ENCODE data around the gene MYCBP. TPM values are rescaled to one million over a fixed set of nuclear protein-coding genes. Genes with fewer than 3 reads are reported as not detected.

The MYCBP gene
- total RNA-seq, 1 experiment from 2014 or later: 17.4 TPM

DNA sequence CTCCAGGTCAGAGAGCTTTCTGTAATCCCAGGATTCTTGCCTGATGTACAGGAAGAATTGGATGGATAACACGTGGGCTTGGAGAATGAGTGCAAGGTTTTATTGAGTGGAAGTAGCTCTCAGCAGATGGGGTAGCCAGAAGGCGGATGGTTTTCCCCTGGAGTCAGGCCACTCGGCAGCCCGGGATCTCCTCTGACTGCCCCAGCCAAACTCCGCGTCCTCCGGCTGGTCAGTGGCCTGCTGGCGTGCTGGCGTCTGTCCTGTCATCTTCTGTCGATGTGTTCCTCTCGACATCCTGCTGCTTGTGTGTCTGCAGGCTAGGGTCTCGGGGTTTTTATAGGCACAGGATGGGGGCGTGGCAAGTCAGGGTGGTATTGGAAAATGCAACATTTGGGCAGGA lies 35.7 kb upstream of the MYCBP start:
- H3K9me3 ChIP-seq (ENCODE audit: control insufficient read depth, insufficient read depth, low read depth, low read length): no peaks in the 10 kb centered on the region
- BruUV-seq (replicated peaks): no TSS peak
- no peak for DNase-seq (ENCODE audit: low read depth, low spot score)
- no peak for ATAC-seq
- H3K4me3 ChIP-seq (ENCODE audit: low read depth in 2 of 2, low read length in 2 of 2): no peak overlapping the region
- intact Hi-C loops (cut with micrococcal nuclease; ENCODE audit: unreplicated experiment): no loop called here
- H3K36me3 ChIP-seq (ENCODE audit: control insufficient read depth, insufficient read depth, low read length): no peaks in the 10 kb centered on the region
- ChIA-PET CTCF (no interaction called here), POLR2A (no interaction called here)
- no peaks in the 10 kb centered on the region for H3K4me1 ChIP-seq (ENCODE audit: control insufficient read depth, insufficient read depth, low read length)
- no peaks in the 10 kb centered on the region for H3K27me3 ChIP-seq (ENCODE audit: control insufficient read depth, insufficient read depth, low read length)
- in situ Hi-C loops (cut with HindIII; ENCODE audit: low pct_unique_long_range_greater_than_20kb, low sequenced_read_pairs): no loop called here
- TF ChIP-seq, protein P1, sequence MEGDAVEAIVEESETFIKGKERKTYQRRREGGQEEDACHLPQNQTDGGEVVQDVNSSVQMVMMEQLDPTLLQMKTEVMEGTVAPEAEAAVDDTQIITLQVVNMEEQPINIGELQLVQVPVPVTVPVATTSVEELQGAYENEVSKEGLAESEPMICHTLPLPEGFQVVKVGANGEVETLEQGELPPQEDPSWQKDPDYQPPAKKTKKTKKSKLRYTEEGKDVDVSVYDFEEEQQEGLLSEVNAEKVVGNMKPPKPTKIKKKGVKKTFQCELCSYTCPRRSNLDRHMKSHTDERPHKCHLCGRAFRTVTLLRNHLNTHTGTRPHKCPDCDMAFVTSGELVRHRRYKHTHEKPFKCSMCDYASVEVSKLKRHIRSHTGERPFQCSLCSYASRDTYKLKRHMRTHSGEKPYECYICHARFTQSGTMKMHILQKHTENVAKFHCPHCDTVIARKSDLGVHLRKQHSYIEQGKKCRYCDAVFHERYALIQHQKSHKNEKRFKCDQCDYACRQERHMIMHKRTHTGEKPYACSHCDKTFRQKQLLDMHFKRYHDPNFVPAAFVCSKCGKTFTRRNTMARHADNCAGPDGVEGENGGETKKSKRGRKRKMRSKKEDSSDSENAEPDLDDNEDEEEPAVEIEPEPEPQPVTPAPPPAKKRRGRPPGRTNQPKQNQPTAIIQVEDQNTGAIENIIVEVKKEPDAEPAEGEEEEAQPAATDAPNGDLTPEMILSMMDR (IDR thresholded peaks at IDR 0.05): no peak
- TF ChIP-seq, protein P2, sequence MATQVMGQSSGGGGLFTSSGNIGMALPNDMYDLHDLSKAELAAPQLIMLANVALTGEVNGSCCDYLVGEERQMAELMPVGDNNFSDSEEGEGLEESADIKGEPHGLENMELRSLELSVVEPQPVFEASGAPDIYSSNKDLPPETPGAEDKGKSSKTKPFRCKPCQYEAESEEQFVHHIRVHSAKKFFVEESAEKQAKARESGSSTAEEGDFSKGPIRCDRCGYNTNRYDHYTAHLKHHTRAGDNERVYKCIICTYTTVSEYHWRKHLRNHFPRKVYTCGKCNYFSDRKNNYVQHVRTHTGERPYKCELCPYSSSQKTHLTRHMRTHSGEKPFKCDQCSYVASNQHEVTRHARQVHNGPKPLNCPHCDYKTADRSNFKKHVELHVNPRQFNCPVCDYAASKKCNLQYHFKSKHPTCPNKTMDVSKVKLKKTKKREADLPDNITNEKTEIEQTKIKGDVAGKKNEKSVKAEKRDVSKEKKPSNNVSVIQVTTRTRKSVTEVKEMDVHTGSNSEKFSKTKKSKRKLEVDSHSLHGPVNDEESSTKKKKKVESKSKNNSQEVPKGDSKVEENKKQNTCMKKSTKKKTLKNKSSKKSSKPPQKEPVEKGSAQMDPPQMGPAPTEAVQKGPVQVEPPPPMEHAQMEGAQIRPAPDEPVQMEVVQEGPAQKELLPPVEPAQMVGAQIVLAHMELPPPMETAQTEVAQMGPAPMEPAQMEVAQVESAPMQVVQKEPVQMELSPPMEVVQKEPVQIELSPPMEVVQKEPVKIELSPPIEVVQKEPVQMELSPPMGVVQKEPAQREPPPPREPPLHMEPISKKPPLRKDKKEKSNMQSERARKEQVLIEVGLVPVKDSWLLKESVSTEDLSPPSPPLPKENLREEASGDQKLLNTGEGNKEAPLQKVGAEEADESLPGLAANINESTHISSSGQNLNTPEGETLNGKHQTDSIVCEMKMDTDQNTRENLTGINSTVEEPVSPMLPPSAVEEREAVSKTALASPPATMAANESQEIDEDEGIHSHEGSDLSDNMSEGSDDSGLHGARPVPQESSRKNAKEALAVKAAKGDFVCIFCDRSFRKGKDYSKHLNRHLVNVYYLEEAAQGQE (IDR thresholded peaks at IDR 0.05; ENCODE audit: insufficient read depth in 1 of 2, low read depth in 2 of 2, low read length in 1 of 2): no peak
- H3K27ac ChIP-seq (ENCODE audit: low read length): no peak overlapping the region

DNA sequence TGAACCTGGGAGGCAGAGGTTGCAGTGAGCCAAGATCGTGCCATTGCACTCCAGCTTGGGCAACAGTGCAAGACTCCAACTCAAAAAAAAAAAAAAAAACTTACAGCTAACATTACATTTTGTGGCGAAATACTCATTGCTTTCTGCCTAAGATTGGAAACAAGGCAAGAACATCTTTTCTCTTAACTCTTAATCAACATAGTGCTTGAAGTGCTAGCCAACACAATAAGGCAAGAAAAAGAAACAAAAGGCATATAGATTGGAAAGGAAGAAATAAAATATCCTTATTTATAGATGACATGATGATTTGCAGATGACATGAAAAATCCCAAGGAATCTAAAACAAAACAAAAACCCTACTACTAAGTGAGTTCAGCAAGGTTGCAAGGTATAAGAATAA lies 32.8 kb upstream of the MYCBP start:
- no peak for DNase-seq (ENCODE audit: low read depth, low spot score)
- CTCF ChIA-PET: interaction anchor here (0.6 kb wide), 1 partner anchor 30 kb away, joined by 4 read pairs; no protein-coding TSS in a partner anchor
- no peak overlapping the region for H3K4me3 ChIP-seq (ENCODE audit: low read depth in 2 of 2, low read length in 2 of 2)

More for the DNA sequence above, 32.8 kb upstream of the MYCBP start:
- no peaks in the 10 kb centered on the region for H3K27me3 ChIP-seq (ENCODE audit: control insufficient read depth, insufficient read depth, low read length)
- TF ChIP-seq, protein P2 (IDR thresholded peaks at IDR 0.05; ENCODE audit: insufficient read depth in 1 of 2, low read depth in 2 of 2, low read length in 1 of 2): no peak
- TF ChIP-seq POLR2AphosphoS5 (IDR thresholded peaks at IDR 0.05; ENCODE audit: low read depth, low read length) (no peak), SIN3A (IDR thresholded peaks at IDR 0.05; ENCODE audit: borderline replicate concordance, insufficient read depth, low read depth, low read length) (no peak), TCF7L2 (IDR thresholded peaks at IDR 0.05; ENCODE audit: low read depth, low read length) (no peak)
- TF ChIP-seq, protein P1 (IDR thresholded peaks at IDR 0.05): no peak
- no TSS peak for BruUV-seq (replicated peaks)
- POLR2A ChIA-PET: no interaction called here
- ATAC-seq: no peak
- intact Hi-C loops (cut with micrococcal nuclease; ENCODE audit: unreplicated experiment) (no loop called here), in situ Hi-C loops (cut with HindIII; ENCODE audit: low pct_unique_long_range_greater_than_20kb, low sequenced_read_pairs) (no loop called here)
- H3K9me3 ChIP-seq (ENCODE audit: control insufficient read depth, insufficient read depth, low read depth, low read length): no peaks in the 10 kb centered on the region
- no peak overlapping the region for H3K27ac ChIP-seq (ENCODE audit: low read length)
- no peaks in the 10 kb centered on the region for H3K36me3 ChIP-seq (ENCODE audit: control insufficient read depth, insufficient read depth, low read length)
- no peaks in the 10 kb centered on the region for H3K4me1 ChIP-seq (ENCODE audit: control insufficient read depth, insufficient read depth, low read length)
